ENCODE data around the gene METTL17. TPM values are rescaled to one million over a fixed set of nuclear protein-coding genes. Genes with fewer than 3 reads are reported as not detected.
A peak's percentile ranks its signal among the peaks of the same experiment; 100 is the strongest.

The METTL17 gene
- total and polyA plus RNA-seq, 7 experiments from 2014 or later, result 41.7 to 129 (median 91.7) TPM

DNA sequence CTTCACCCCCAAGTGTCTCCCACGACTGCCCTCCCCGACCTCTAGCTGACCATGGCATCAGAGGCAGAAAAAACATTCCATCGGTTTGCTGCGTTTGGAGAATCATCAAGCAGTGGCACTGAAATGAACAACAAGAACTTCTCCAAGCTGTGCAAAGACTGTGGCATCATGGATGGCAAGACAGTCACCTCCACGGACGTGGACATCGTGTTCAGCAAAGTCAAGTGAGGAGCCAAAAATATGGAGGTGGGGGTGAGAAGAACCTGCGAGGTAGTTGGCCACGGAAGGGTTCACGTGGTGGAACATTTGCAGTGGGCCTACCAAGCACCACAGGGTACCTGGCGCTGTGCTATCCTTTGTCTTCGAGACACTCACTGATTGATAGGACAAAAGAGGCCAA is 40.8 kb downstream of the METTL17 start:
- H3K4me3 Mint-ChIP-seq, result no peak overlapping the region
- H3K36me3 Mint-ChIP-seq, result no peaks in the 10 kb centered on the region
- CTCF ChIA-PET, result interaction anchor here (10.2 kb wide), 1 partner anchor 14 kb away, joined by 99 read pairs; no protein-coding TSS in a partner anchor
- H3K4me1 Mint-ChIP-seq, result peaks cover 0 to 5% (median 0%) of the 10 kb centered on the region in 7 donors
- peaks cover 0 to 30% (median 0%) of the 10 kb centered on the region in 5 donors for H3K27me3 Mint-ChIP-seq
- POLR2A ChIA-PET, result no interaction called here
- H3K9me3 Mint-ChIP-seq, result no peaks in the 10 kb centered on the region
- ATAC-seq (no peak), DNase-seq (no peak)
- intact Hi-C loops (cut with micrococcal nuclease), result no loop called here
- no peaks in the 10 kb centered on the region for H3K27me3 ChIP-seq (ENCODE audit: control insufficient read depth in 2 of 2, insufficient read depth in 2 of 2, low read length in 2 of 2)
- H3K9me3 ChIP-seq (ENCODE audit: control insufficient read depth in 2 of 3, low read length in 3 of 3), result no peaks in the 10 kb centered on the region
- no peaks in the 10 kb centered on the region for H3K36me3 ChIP-seq (ENCODE audit: control insufficient read depth in 2 of 3, insufficient read depth in 3 of 3, low read length in 3 of 3)
- H3K4me1 ChIP-seq (ENCODE audit: control insufficient read depth in 2 of 2, insufficient read depth in 2 of 2, low read length in 2 of 2), result no peaks in the 10 kb centered on the region
- peak overlapping the region in 1 of 9 donors; percentile 16 for H3K27ac Mint-ChIP-seq
- no peak overlapping the region for H3K27ac ChIP-seq (ENCODE audit: low read depth, low read length)
- H3K4me3 ChIP-seq (ENCODE audit: low read length), result no peak overlapping the region

- Histone ChIP-seq H3K4me3 (ENCODE audit: low read length) (no peak overlapping the region), H3K27me3 (ENCODE audit: control insufficient read depth in 2 of 2, insufficient read depth in 2 of 2, low read length in 2 of 2) (no peaks in the 10 kb centered on the region), H3K27ac (ENCODE audit: low read depth, low read length) (no peak overlapping the region), H3K4me1 (ENCODE audit: control insufficient read depth in 2 of 2, insufficient read depth in 2 of 2, low read length in 2 of 2) (no peaks in the 10 kb centered on the region), H3K36me3 (ENCODE audit: control insufficient read depth in 2 of 3, insufficient read depth in 3 of 3, low read length in 3 of 3) (no peaks in the 10 kb centered on the region), H3K9me3 (ENCODE audit: control insufficient read depth in 2 of 3, low read length in 3 of 3) (no peaks in the 10 kb centered on the region)
- Mint-ChIP-seq H3K4me3 (no peak overlapping the region), H3K27ac (no peak overlapping the region), H3K27me3 (peaks cover 0 to 25% (median 0%) of the 10 kb centered on the region in 5 donors), H3K4me1 (no peaks in the 10 kb centered on the region), H3K9me3 (no peaks in the 10 kb centered on the region), H3K36me3 (no peaks in the 10 kb centered on the region)
- ChIA-PET CTCF (interaction anchor here (1.5 to 10.2 kb wide), 3 partner anchors 8 to 60 kb away, joined by 4 to 99 read pairs (median 5); no protein-coding TSS in a partner anchor), POLR2A (no interaction called here)
- DNase-seq (no peak), ATAC-seq (no peak)
- intact Hi-C loops (cut with micrococcal nuclease), result no loop called here
These were observed 42.7 kb downstream of the METTL17 start for GRCh38 chr14:21032326-21033132.

DNA sequence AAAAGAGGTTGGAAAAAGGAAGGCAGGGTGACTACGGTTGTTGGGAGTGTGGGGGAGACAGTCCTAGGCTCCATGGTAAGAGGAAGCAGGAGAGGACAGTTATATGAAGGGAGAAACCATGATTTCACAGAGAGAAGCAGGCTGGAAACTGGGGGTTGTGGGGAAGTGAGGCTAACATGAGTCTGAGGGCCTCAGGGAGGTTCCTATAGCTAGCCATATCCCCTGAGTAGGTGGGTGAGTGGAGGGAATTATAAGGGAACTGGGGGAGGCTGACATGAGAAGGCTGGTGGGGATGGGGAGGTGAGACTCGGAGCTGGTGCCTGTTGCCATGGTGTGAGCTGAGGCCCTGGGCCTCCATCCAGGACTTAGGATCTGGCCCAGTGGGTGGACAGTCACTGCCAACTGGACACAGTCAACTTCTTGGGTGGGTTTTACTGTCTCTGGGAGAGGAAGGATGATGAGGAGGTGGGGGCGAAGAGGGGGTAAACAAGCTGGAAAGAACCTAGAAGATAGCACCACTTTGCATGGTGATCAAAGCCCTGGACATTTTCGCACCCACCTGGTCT is 43.4 kb downstream of the METTL17 start:
- H3K4me3 ChIP-seq (ENCODE audit: low read length), result no peak overlapping the region
- H3K36me3 ChIP-seq (ENCODE audit: control insufficient read depth in 2 of 3, insufficient read depth in 3 of 3, low read length in 3 of 3), result no peaks in the 10 kb centered on the region
- Mint-ChIP-seq H3K36me3 (no peaks in the 10 kb centered on the region), H3K27me3 (peaks cover 0 to 30% (median 0%) of the 10 kb centered on the region in 5 donors), H3K4me3 (no peak overlapping the region), H3K4me1 (no peaks in the 10 kb centered on the region), H3K27ac (no peak overlapping the region), H3K9me3 (no peaks in the 10 kb centered on the region)
- no peaks in the 10 kb centered on the region for H3K27me3 ChIP-seq (ENCODE audit: control insufficient read depth in 2 of 2, insufficient read depth in 2 of 2, low read length in 2 of 2)
- ChIA-PET POLR2A (interaction anchor here (0.6 to 1.3 kb wide), 2 partner anchors 9 to 13 kb away, joined by 3 to 4 read pairs; no protein-coding TSS in a partner anchor), CTCF (interaction anchor here (2.0 to 10.2 kb wide), 2 partner anchors 17 to 59 kb away, joined by 5 to 99 read pairs; no protein-coding TSS in a partner anchor)
- ATAC-seq, result no peak
- no peaks in the 10 kb centered on the region for H3K4me1 ChIP-seq (ENCODE audit: control insufficient read depth in 2 of 2, insufficient read depth in 2 of 2, low read length in 2 of 2)
- no peak overlapping the region for H3K27ac ChIP-seq (ENCODE audit: low read depth, low read length)
- H3K9me3 ChIP-seq (ENCODE audit: control insufficient read depth in 2 of 3, low read length in 3 of 3), result no peaks in the 10 kb centered on the region
- DNase-seq, result no peak
- intact Hi-C loops (cut with micrococcal nuclease), result no loop called here

GRCh38 chr14:21034707-21035106 is 44.9 kb downstream of the METTL17 start, which contains the start of gene RNASE13:
Gene RNASE13 (minus strand): TSS chr14:21034807. CDS start chr14:21034288, 519 bp downstream.
- Histone ChIP-seq H3K9me3 (ENCODE audit: control insufficient read depth in 2 of 3, low read length in 3 of 3) (no peaks in the 10 kb centered on the region), H3K27ac (ENCODE audit: low read depth, low read length) (no peak within 1 kb of the TSS), H3K4me3 (ENCODE audit: low read length) (no peak within 1 kb of the TSS), H3K4me1 (ENCODE audit: control insufficient read depth in 2 of 2, insufficient read depth in 2 of 2, low read length in 2 of 2) (no peaks in the 10 kb centered on the region), H3K27me3 (ENCODE audit: control insufficient read depth in 2 of 2, insufficient read depth in 2 of 2, low read length in 2 of 2) (no peaks in the 10 kb centered on the region), H3K36me3 (ENCODE audit: control insufficient read depth in 2 of 3, insufficient read depth in 3 of 3, low read length in 3 of 3) (no peaks in the 10 kb centered on the region)
- no peaks in the 10 kb centered on the region for H3K36me3 Mint-ChIP-seq
- no peaks in the 10 kb centered on the region for H3K9me3 Mint-ChIP-seq
- intact Hi-C loops (cut with micrococcal nuclease), result no loop called here
- ChIA-PET POLR2A (interaction anchor here (1.3 kb wide), 1 partner anchor 11 kb away, joined by 4 read pairs; no protein-coding TSS in a partner anchor), CTCF (interaction anchor here (1.0 to 10.2 kb wide), 4 partner anchors 8 to 23 kb away, joined by 3 to 99 read pairs (median 4); no protein-coding TSS in a partner anchor)
- no peaks in the 10 kb centered on the region for H3K4me1 Mint-ChIP-seq
- DNase-seq (no peak), ATAC-seq (no peak)
- no peak within 1 kb of the TSS for H3K4me3 Mint-ChIP-seq
- peak within 1 kb of the TSS in 1 of 9 donors; percentile 57 for H3K27ac Mint-ChIP-seq
- peaks cover 0 to 33% (median 0%) of the 10 kb centered on the region in 5 donors for H3K27me3 Mint-ChIP-seq

- H3K27ac ChIP-seq (ENCODE audit: low read depth, low read length), result no peak overlapping the region
- Mint-ChIP-seq H3K9me3 (no peaks in the 10 kb centered on the region), H3K27ac (no peak overlapping the region), H3K4me3 (no peak overlapping the region), H3K27me3 (peaks cover 0 to 29% (median 0%) of the 10 kb centered on the region in 5 donors), H3K4me1 (no peaks in the 10 kb centered on the region), H3K36me3 (no peaks in the 10 kb centered on the region)
- DNase-seq (no peak), ATAC-seq (no peak)
- ChIA-PET CTCF (interaction anchor here (1.2 to 10.2 kb wide), 2 partner anchors 20 to 25 kb away, joined by 3 to 99 read pairs; no protein-coding TSS in a partner anchor), POLR2A (no interaction called here)
- no peaks in the 10 kb centered on the region for H3K4me1 ChIP-seq (ENCODE audit: control insufficient read depth in 2 of 2, insufficient read depth in 2 of 2, low read length in 2 of 2)
- no peaks in the 10 kb centered on the region for H3K36me3 ChIP-seq (ENCODE audit: control insufficient read depth in 2 of 3, insufficient read depth in 3 of 3, low read length in 3 of 3)
- H3K27me3 ChIP-seq (ENCODE audit: control insufficient read depth in 2 of 2, insufficient read depth in 2 of 2, low read length in 2 of 2), result no peaks in the 10 kb centered on the region
- intact Hi-C loops (cut with micrococcal nuclease), result no loop called here
- H3K4me3 ChIP-seq (ENCODE audit: low read length), result no peak overlapping the region
- H3K9me3 ChIP-seq (ENCODE audit: control insufficient read depth in 2 of 3, low read length in 3 of 3), result no peaks in the 10 kb centered on the region
These were observed 47.0 kb downstream of the METTL17 start for GRCh38 chr14:21036751-21037150.

GRCh38 chr14:21037156-21037555 is 47.4 kb downstream of the METTL17 start:
- H3K27ac Mint-ChIP-seq, result no peak overlapping the region
- no peaks in the 10 kb centered on the region for H3K4me1 ChIP-seq (ENCODE audit: control insufficient read depth in 2 of 2, insufficient read depth in 2 of 2, low read length in 2 of 2)
- peaks cover 0 to 31% (median 2%) of the 10 kb centered on the region in 5 donors for H3K27me3 Mint-ChIP-seq
- ChIA-PET POLR2A (no interaction called here), CTCF (interaction anchor here (10.2 kb wide), 1 partner anchor 21 kb away, joined by 99 read pairs; no protein-coding TSS in a partner anchor)
- H3K27ac ChIP-seq (ENCODE audit: low read depth, low read length), result no peak overlapping the region
- no peak for DNase-seq
- H3K36me3 Mint-ChIP-seq, result no peaks in the 10 kb centered on the region
- H3K4me3 Mint-ChIP-seq, result no peak overlapping the region
- H3K4me3 ChIP-seq (ENCODE audit: low read length), result no peak overlapping the region
- no peaks in the 10 kb centered on the region for H3K9me3 Mint-ChIP-seq
- ATAC-seq, result no peak
- H3K4me1 Mint-ChIP-seq, result no peaks in the 10 kb centered on the region
- no peaks in the 10 kb centered on the region for H3K36me3 ChIP-seq (ENCODE audit: control insufficient read depth in 2 of 3, insufficient read depth in 3 of 3, low read length in 3 of 3)
- intact Hi-C loops (cut with micrococcal nuclease), result no loop called here
- no peaks in the 10 kb centered on the region for H3K27me3 ChIP-seq (ENCODE audit: control insufficient read depth in 2 of 2, insufficient read depth in 2 of 2, low read length in 2 of 2)
- H3K9me3 ChIP-seq (ENCODE audit: control insufficient read depth in 2 of 3, low read length in 3 of 3), result no peaks in the 10 kb centered on the region

All from naive thymus-derived CD4-positive, alpha-beta T cell (primary cell).